Neuronal stem cell (in vitro differentiated cells): ENCODE results near the gene PIGT.

Experiments
- DNase-seq: peaks from one replicate; pipeline ENCODE4 v3.0.0-alpha.2; 2013; ENCODE audit warnings: low spot score
- H2AFZ ChIP-seq: one replicate; pipeline ENCODE4 v1.6.1; 2013; ENCODE audit warnings: mild to moderate bottlenecking, low read length, inconsistent platforms
- H2AK5ac ChIP-seq: 2 replicates; pipeline ENCODE4 v1.6.1; 2013; ENCODE audit warnings: low read depth, mild to moderate bottlenecking, inconsistent platforms, low read length, moderate library complexity, mixed read lengths
- H2BK120ac ChIP-seq: 2 replicates; pipeline ENCODE4 v1.6.1; 2013; ENCODE audit warnings: low read depth, mild to moderate bottlenecking, inconsistent platforms, low read length, moderate library complexity, mixed read lengths
- H2BK12ac ChIP-seq: one replicate; pipeline ENCODE4 v1.6.1; 2013; ENCODE audit warnings: low read length, inconsistent platforms
- H2BK15ac ChIP-seq: 2 replicates; pipeline ENCODE4 v1.6.1; 2013; ENCODE audit warnings: mild to moderate bottlenecking, low read length, inconsistent platforms, mixed read lengths
- H2BK5ac ChIP-seq: one replicate; pipeline ENCODE4 v1.6.1; 2013; ENCODE audit warnings: inconsistent platforms, mild to moderate bottlenecking, low read length, moderate library complexity
- H3K14ac ChIP-seq: one replicate; pipeline ENCODE4 v1.6.1; 2013; ENCODE audit warnings: low read length, inconsistent platforms
- H3K18ac ChIP-seq: 2 replicates; pipeline ENCODE4 v1.6.1; 2013; ENCODE audit warnings: low read length, inconsistent platforms
- H3K23ac ChIP-seq: 2 replicates; pipeline ENCODE4 v1.6.1; 2013; ENCODE audit warnings: low read depth, mild to moderate bottlenecking, mixed read lengths, low read length, inconsistent platforms; ENCODE audit not compliant: poor library complexity
- H3K27ac ChIP-seq: replicated peaks from 3 replicates; pipeline ENCODE4 v1.5.1; 2013; ENCODE audit warnings: low read length, inconsistent platforms
- H3K27me3 ChIP-seq, 3 experiments: 2 replicates each; pipeline ENCODE4 v1.6.1; 2013; ENCODE audit warnings: low read length in 3 of 3, mild to moderate bottlenecking in 2 of 3, inconsistent platforms in 1 of 3, low read depth in 1 of 3, mixed read lengths in 1 of 3, moderate library complexity in 1 of 3; ENCODE audit not compliant: control insufficient read depth in 3 of 3, insufficient read depth in 3 of 3
- H3K36me3 ChIP-seq, 2 donors: replicated peaks in 1 of 2; 2 replicates each; pipeline ENCODE4 v1.6.1; 2013; ENCODE audit warnings: low read length in 2 of 2; ENCODE audit not compliant: control insufficient read depth in 2 of 2, insufficient read depth in 2 of 2
- H3K4ac ChIP-seq: 2 replicates; pipeline ENCODE4 v1.6.1; 2013; ENCODE audit warnings: inconsistent platforms, mild to moderate bottlenecking, low read length, moderate library complexity
- H3K4me1 ChIP-seq, 2 donors: 1 replicate in 1 of 2; 2 replicates in 1 of 2; pipeline ENCODE4 v1.6.1; 2013; ENCODE audit warnings: low read length in 2 of 2, low read depth in 1 of 2; ENCODE audit not compliant: control insufficient read depth in 2 of 2, insufficient read depth in 1 of 2
- H3K4me2 ChIP-seq: one replicate; pipeline ENCODE4 v1.6.1; 2013; ENCODE audit warnings: mild to moderate bottlenecking, low read length, inconsistent platforms; ENCODE audit not compliant: insufficient read depth, poor library complexity, severe bottlenecking
- H3K4me3 ChIP-seq, 2 donors: 2 replicates each; pipeline ENCODE4 v1.5.1; 2013; ENCODE audit warnings: low read length in 2 of 2, mild to moderate bottlenecking in 2 of 2, inconsistent platforms in 1 of 2, moderate library complexity in 1 of 2
- H3K79me1 ChIP-seq: one replicate; pipeline ENCODE4 v1.6.1; 2013; ENCODE audit warnings: low read depth, mild to moderate bottlenecking, inconsistent platforms, low read length, moderate library complexity
- H3K9ac ChIP-seq: one replicate; pipeline ENCODE4 v1.6.1; 2013; ENCODE audit warnings: mild to moderate bottlenecking, low read depth, low read length, inconsistent platforms; ENCODE audit not compliant: poor library complexity
- H3K9me3 ChIP-seq, 2 donors: replicated peaks in 1 of 2; 2 replicates each; pipeline versions ENCODE3 to v1.6.1; 2013; ENCODE audit warnings: low read length in 2 of 2, mild to moderate bottlenecking in 2 of 2, inconsistent platforms in 1 of 2, low read depth in 1 of 2, mixed read lengths in 1 of 2, moderate library complexity in 1 of 2; ENCODE audit not compliant: control insufficient read depth in 2 of 2, insufficient read depth in 1 of 2
- H4K8ac ChIP-seq: one replicate; pipeline ENCODE4 v1.6.1; 2013; ENCODE audit warnings: low read depth, mild to moderate bottlenecking, inconsistent platforms, low read length, moderate library complexity
- H4K91ac ChIP-seq: one replicate; pipeline ENCODE4 v1.6.1; 2013; ENCODE audit warnings: low read length, low read depth, mild to moderate bottlenecking, inconsistent platforms; ENCODE audit not compliant: poor library complexity
- WGBS, 2 donors: extraction: QIAGEN DNeasy Blood & Tissue Kit; methylation state at CpG; one replicate each; pipeline ENCODE4 v1.1.7; 2013; ENCODE audit warnings: missing lambda C conversion rate in 2 of 2, mixed read lengths in 1 of 2; ENCODE audit not compliant: insufficient read length in 2 of 2, insufficient replicate concordance in 1 of 2; ENCODE audit errors: extremely low coverage in 2 of 2; 5-methylcytosine and 5-hydroxymethylcytosine counted together

Gene PIGT

GRCh38 chr20:45400346-45401031 lies 15.5 kb upstream of the PIGT start:
- Histone ChIP-seq H3K14ac (no peak overlapping the region), H2BK12ac (no peak overlapping the region), H3K4me3 (no peak overlapping the region), H2BK15ac (no peak overlapping the region), H3K27me3 (peaks cover 0 to 9% (median 0%) of the 10 kb centered on the region in 3 experiments), H3K9me3 (peaks cover 10 to 14% of the 10 kb centered on the region in 2 donors), H3K4me1 (peaks cover 0 to 1% of the 10 kb centered on the region in 2 donors), H3K4me2 (no peak overlapping the region), H4K8ac (no peak overlapping the region), H2AK5ac (no peak overlapping the region), H2AFZ (no peak overlapping the region), H3K23ac (no peak overlapping the region), H2BK5ac (no peak overlapping the region), H2BK120ac (no peak overlapping the region), H3K27ac (no peak overlapping the region), H3K4ac (no peak overlapping the region), H3K18ac (no peak overlapping the region), H3K9ac (no peak overlapping the region), H4K91ac (no peak overlapping the region), H3K79me1 (peaks cover 2% of the 10 kb centered on the region), H3K36me3 (no peaks in the 10 kb centered on the region)
- no CpG with 5 or more reads among the region's 6 CpGs for WGBS, 2 donors
- DNase-seq, result no peak

GRCh38 chr20:45402946-45403345 lies 13.0 kb upstream of the PIGT start:
- Histone ChIP-seq H2BK120ac (no peak overlapping the region), H2BK15ac (no peak overlapping the region), H3K14ac (no peak overlapping the region), H4K91ac (no peak overlapping the region), H2AK5ac (no peak overlapping the region), H4K8ac (no peak overlapping the region), H3K27me3 (peaks cover 0 to 30% (median 3%) of the 10 kb centered on the region in 3 experiments), H3K4me3 (no peak overlapping the region), H3K23ac (no peak overlapping the region), H3K4me1 (peaks cover 5 to 9% of the 10 kb centered on the region in 2 donors), H3K9me3 (peaks cover 10 to 14% of the 10 kb centered on the region in 2 donors), H3K9ac (no peak overlapping the region), H2BK5ac (no peak overlapping the region), H3K4ac (no peak overlapping the region), H3K4me2 (no peak overlapping the region), H3K18ac (no peak overlapping the region), H3K27ac (no peak overlapping the region), H2BK12ac (no peak overlapping the region), H3K79me1 (peaks cover 2% of the 10 kb centered on the region), H3K36me3 (no peaks in the 10 kb centered on the region), H2AFZ (no peak overlapping the region)
- no CpG with 5 or more reads among the region's 1 CpG for WGBS, 2 donors
- no peak for DNase-seq

GRCh38 chr20:45404438-45404837 lies 11.5 kb upstream of the PIGT start:
- no peak overlapping the region for H3K18ac ChIP-seq
- no peak overlapping the region for H3K14ac ChIP-seq
- H3K9me3 ChIP-seq, result peaks cover 9 to 14% of the 10 kb centered on the region in 2 donors
- no peak overlapping the region for H2BK5ac ChIP-seq
- H3K27ac ChIP-seq, result no peak overlapping the region
- H4K91ac ChIP-seq, result no peak overlapping the region
- H3K4me1 ChIP-seq, result peaks cover 5 to 9% of the 10 kb centered on the region in 2 donors
- no peak overlapping the region for H2BK12ac ChIP-seq
- no peak overlapping the region for H3K9ac ChIP-seq
- no peak overlapping the region for H2AFZ ChIP-seq
- H3K4ac ChIP-seq, result no peak overlapping the region
- H2AK5ac ChIP-seq, result no peak overlapping the region
- H3K36me3 ChIP-seq, result peaks cover 3 to 11% of the 10 kb centered on the region in 2 donors
- no peak overlapping the region for H4K8ac ChIP-seq
- H3K27me3 ChIP-seq, result peaks cover 0 to 32% (median 3%) of the 10 kb centered on the region in 3 experiments
- H3K23ac ChIP-seq, result no peak overlapping the region
- H3K4me2 ChIP-seq, result no peak overlapping the region
- peaks cover 2% of the 10 kb centered on the region for H3K79me1 ChIP-seq
- DNase-seq, result no peak
- no peak overlapping the region for H2BK15ac ChIP-seq
- no peak overlapping the region for H2BK120ac ChIP-seq
- H3K4me3 ChIP-seq, result no peak overlapping the region
- no CpG with 5 or more reads among the region's 1 CpG for WGBS, 2 donors

GRCh38 chr20:45405571-45406259 lies 10.2 kb upstream of the PIGT start:
- H3K9me3 ChIP-seq, result peaks cover 6 to 9% of the 10 kb centered on the region in 2 donors
- H2BK12ac ChIP-seq, result peak overlapping the region; percentile 97
- H3K79me1 ChIP-seq, result peaks cover under 1% of the 10 kb centered on the region
- no peak overlapping the region for H3K4ac ChIP-seq
- H2AK5ac ChIP-seq, result peak overlapping the region; percentile 64
- peak overlapping the region; percentile 81 to 94 for H3K4me3 ChIP-seq
- peak overlapping the region; percentile 36 for H2BK120ac ChIP-seq
- peak; percentile 27 for DNase-seq
- H3K4me1 ChIP-seq, result peaks cover 5 to 9% of the 10 kb centered on the region in 2 donors
- peak overlapping the region; percentile 95 for H3K23ac ChIP-seq
- H3K36me3 ChIP-seq, result peaks cover 5 to 24% of the 10 kb centered on the region in 2 donors
- H4K8ac ChIP-seq, result peak overlapping the region; percentile 97
- H2BK5ac ChIP-seq, result no peak overlapping the region
- no peak overlapping the region for H4K91ac ChIP-seq
- peak overlapping the region; percentile 66 for H3K14ac ChIP-seq
- peak overlapping the region; percentile 98 for H2AFZ ChIP-seq
- peak overlapping the region; percentile 97 for H3K18ac ChIP-seq
- H2BK15ac ChIP-seq, result peak overlapping the region; percentile 76
- H3K4me2 ChIP-seq, result peak overlapping the region; percentile 100
- H3K9ac ChIP-seq, result peak overlapping the region; percentile 88
- peaks cover 0 to 32% (median 3%) of the 10 kb centered on the region in 3 experiments for H3K27me3 ChIP-seq
- WGBS, 2 donors, result no CpG with 5 or more reads among the region's 49 CpGs
- no peak overlapping the region for H3K27ac ChIP-seq
